ENCODE results near the gene ITIH2. TPM values are rescaled to one million over a fixed set of nuclear protein-coding genes. Genes with fewer than 3 reads are reported as not detected.

ITIH2 gene
- total RNA-seq, 1 donor from 2014 or later = not detected

GRCh38 chr10:7792541-7792940, 89.4 kb downstream of the ITIH2 start:
- intact Hi-C loops (cut with micrococcal nuclease) = no loop called here

DNA sequence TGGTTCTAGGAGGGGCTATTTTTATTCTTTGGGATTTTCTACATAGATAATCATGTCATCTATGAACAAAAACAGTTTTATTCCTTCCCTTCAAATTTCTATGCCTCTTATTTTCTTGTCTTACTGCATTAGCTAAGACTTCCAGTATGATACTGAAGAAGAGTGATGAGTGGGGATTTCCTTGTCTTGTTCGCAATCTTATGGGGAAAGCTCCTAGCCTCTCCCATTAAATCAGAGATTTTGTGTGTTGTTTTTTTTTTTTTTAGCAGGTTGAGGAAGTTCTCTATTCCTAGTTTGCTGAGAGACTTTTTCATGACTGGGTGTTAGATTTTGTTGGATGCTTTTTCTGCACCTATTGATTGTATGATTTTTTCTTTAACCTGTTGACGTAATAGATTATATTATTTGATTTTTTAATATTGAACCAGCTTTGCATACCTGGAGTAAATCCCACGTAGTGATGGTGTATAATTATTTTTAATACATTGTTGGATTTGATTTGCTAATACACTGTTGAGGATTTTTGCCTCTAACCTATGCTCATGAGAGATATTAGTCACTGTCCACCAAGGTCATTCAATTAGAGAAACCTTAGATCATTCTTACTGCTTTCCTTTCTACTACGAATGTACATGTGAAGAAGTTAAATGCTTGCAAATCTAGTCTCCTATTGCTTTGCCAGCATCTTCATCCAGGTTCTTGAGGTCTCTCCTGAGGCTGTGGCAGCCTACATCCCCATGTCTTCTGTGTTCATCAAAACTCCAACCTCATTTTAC, 91.3 kb downstream of the ITIH2 start:
- intact Hi-C loops (cut with micrococcal nuclease) = no loop called here

GRCh38 chr10:7795605-7796004, 92.5 kb downstream of the ITIH2 start:
- intact Hi-C loops (cut with micrococcal nuclease) = no loop called here

- intact Hi-C loops (cut with micrococcal nuclease) = no loop called here
Measured at GRCh38 chr10:7797582-7797981, 94.5 kb downstream of the ITIH2 start.

Other genes with a start within 250 kb of the ITIH2 start
- not detected in 2 replicates for gene ITIH5, start 36.4 kb upstream of the ITIH2 start, total RNA-seq
- gene KIN, start 84.7 kb downstream of the ITIH2 start, total RNA-seq = 12.5 and 15.3 TPM in 2 replicates
- gene ATP5F1C, start 84.9 kb downstream of the ITIH2 start, total RNA-seq = 301 and 317 TPM in 2 replicates
- gene TAF3, start 115.2 kb downstream of the ITIH2 start, total RNA-seq = 15.0 and 15.3 TPM in 2 replicates